Measurements from ENCODE around the gene MBP.

MBP gene

GRCh38 chr18:77046409-77046808 lies 86.2 kb downstream of the MBP start:
- no peak for ATAC-seq

GRCh38 chr18:77045677-77046076 lies 86.9 kb downstream of the MBP start:
- no peak for ATAC-seq
- TF ChIP-seq POU6F1 (CRISPR knock-in tag; IDR thresholded peaks at IDR 0.05; ENCODE audit: borderline replicate concordance, low read depth) (no peak), TOX (CRISPR knock-in tag; IDR thresholded peaks at IDR 0.05; ENCODE audit: borderline replicate concordance) (no peak), TSHZ2 (CRISPR knock-in tag; IDR thresholded peaks at IDR 0.05) (no peak), OSR1 (CRISPR knock-in tag; IDR thresholded peaks at IDR 0.05) (no peak), GLIS3 (CRISPR knock-in tag; IDR thresholded peaks at IDR 0.05) (no peak), ZFP3 (CRISPR knock-in tag; IDR thresholded peaks at IDR 0.05) (no peak), ZNF70 (CRISPR knock-in tag; IDR thresholded peaks at IDR 0.05) (no peak), CREB5 (CRISPR knock-in tag; IDR thresholded peaks at IDR 0.05; ENCODE audit: low read depth) (no peak), PATZ1 (CRISPR knock-in tag; IDR thresholded peaks at IDR 0.05; ENCODE audit: borderline replicate concordance) (no peak), ISL1 (CRISPR knock-in tag; IDR thresholded peaks at IDR 0.05) (no peak), ESRRG (CRISPR knock-in tag; IDR thresholded peaks at IDR 0.05) (no peak), ZNF8 (CRISPR knock-in tag; IDR thresholded peaks at IDR 0.05) (no peak), CSDC2 (CRISPR knock-in tag; IDR thresholded peaks at IDR 0.05) (no peak), RARB (CRISPR knock-in tag; IDR thresholded peaks at IDR 0.05) (no peak)

More at GRCh38 chr18:77046409-77046808, 86.2 kb downstream of the MBP start:
- TF ChIP-seq TOX (CRISPR knock-in tag; IDR thresholded peaks at IDR 0.05; ENCODE audit: borderline replicate concordance) (no peak), ZNF565 (CRISPR knock-in tag; conservative IDR thresholded peaks at IDR 0.05; ENCODE audit: low read depth) (no peak), CREB5 (CRISPR knock-in tag; IDR thresholded peaks at IDR 0.05; ENCODE audit: low read depth) (no peak), CSDC2 (CRISPR knock-in tag; IDR thresholded peaks at IDR 0.05) (no peak), ARNTL (CRISPR knock-in tag; IDR thresholded peaks at IDR 0.05; ENCODE audit: borderline replicate concordance, low read depth) (no peak), TSHZ2 (CRISPR knock-in tag; IDR thresholded peaks at IDR 0.05) (no peak), OSR1 (CRISPR knock-in tag; IDR thresholded peaks at IDR 0.05) (no peak), PPARA (CRISPR knock-in tag; IDR thresholded peaks at IDR 0.05; ENCODE audit: borderline replicate concordance) (no peak), ISL1 (CRISPR knock-in tag; IDR thresholded peaks at IDR 0.05) (no peak), ZNF8 (CRISPR knock-in tag; IDR thresholded peaks at IDR 0.05) (no peak), ZFP30 (CRISPR knock-in tag; IDR thresholded peaks at IDR 0.05) (no peak), TCF4 (CRISPR knock-in tag; IDR thresholded peaks at IDR 0.05; ENCODE audit: borderline replicate concordance) (no peak), ESRRG (CRISPR knock-in tag; IDR thresholded peaks at IDR 0.05) (no peak), PATZ1 (CRISPR knock-in tag; IDR thresholded peaks at IDR 0.05; ENCODE audit: borderline replicate concordance) (no peak), BACH2 (CRISPR knock-in tag; IDR thresholded peaks at IDR 0.05; ENCODE audit: borderline replicate concordance) (no peak)

Data from SK-N-SH treated with all-trans-retinoic acid at 6 μM for 48 hours (cell line).